NCI-H69 (cell line): ENCODE measurements around the gene NLRP8.
"Not testable (repeated sequence)": the region's sequence is repeated elsewhere in the genome, so short reads cannot be mapped to it uniquely, and the experiment has no call there.

Experiments used
- DNase-seq: peaks from one replicate; lab custom pipeline; 2025; lab: John Stamatoyannopoulos, UW

The NLRP8 gene

GRCh38 chr19:55973982-55974381 lies 26.4 kb downstream of the NLRP8 start:
- DNase-seq: no peak

- DNase-seq: no peak
Observed at GRCh38 chr19:55980415-55980814, 32.8 kb downstream of the NLRP8 start.

DNA sequence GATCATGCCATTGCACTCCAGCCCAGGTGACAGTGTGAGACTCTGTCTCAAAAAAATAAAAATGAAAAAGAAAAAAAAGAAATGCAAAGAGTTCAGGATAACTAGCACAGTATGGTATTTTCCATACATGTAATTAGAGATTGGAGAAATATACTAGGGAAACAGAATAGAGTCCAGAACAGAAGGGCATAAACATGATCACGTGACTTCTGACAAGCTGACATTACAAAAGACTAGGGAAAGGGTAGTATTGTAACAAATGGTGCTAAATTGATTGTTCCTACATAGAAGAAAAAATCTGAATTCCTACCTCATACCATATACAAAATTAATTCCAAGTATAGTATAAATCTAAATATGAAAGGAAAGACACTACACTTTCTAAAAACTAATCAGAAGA lies 37.6 kb downstream of the NLRP8 start:
- DNase-seq: no peak

DNA sequence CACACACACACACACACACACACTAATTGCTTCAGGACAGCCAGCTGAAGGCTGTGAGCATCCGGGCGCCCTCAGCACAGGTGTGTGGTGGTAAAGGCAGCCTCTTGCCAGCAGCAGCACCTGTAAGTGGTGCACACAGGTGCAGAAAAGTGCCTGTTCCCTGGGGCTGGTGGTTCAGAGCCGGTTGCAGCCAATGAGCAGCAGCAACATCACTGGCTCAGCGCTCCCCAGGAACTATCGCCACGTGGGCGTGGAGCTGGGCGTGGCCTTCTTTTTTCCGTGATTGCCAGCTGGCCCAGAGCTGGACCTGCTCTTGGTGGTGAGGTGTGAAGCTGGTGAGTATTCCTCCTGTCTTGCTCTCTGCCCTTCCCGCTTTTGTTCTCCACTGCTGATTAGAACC lies 38.9 kb downstream of the NLRP8 start, which contains the start of gene NLRP5:
NLRP5 (plus strand) TSS at position 289 of the 400 bp plus-strand sequence.
- DNase-seq: peak; percentile 10

GRCh38 chr19:55990831-55991230 lies 43.2 kb downstream of the NLRP8 start:
- no peak for DNase-seq

- DNase-seq: no peak
Observed at GRCh38 chr19:55993492-55993891, 45.9 kb downstream of the NLRP8 start.

DNA sequence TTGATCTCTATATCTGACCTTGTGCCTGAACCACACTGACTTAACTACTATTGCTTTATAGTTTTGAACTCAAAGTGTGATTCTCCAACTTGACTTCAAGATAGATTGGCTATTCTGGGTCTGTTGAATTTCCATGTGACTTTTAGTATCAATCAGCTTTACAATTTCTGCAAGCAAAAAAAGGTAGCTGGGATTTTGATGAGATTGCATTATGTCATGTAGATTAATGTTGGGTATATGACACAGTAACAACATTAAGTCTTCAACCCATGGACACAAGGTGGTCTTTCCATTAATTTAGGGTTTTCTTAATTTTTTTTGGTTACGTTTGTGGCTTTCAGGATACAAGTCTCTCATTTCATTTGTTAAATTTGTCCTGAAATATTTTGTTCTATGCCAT lies 67.1 kb downstream of the NLRP8 start:
- DNase-seq: no peak

GRCh38 chr19:56015756-56016155 lies 68.1 kb downstream of the NLRP8 start:
- no peak for DNase-seq

DNA sequence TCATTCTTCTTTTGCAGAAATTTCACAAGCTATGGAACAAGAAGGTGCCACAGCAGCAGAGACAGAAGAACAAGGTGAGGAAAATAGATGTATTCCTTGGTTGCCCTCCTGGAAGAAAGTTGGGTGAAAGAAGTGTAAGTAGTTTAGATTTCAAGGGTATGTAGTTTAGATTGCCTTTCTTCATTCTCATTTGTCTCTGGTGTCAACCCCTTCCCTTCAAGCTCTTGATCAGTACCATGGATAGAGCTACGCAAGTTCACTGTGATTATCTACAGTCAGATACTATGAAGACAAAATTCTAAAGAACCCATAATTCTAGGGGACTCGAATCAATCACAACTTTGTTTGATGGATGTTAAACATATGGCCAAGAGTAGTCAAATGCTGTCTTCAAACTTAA lies 71.7 kb downstream of the NLRP8 start:
- not testable (repeated sequence) for DNase-seq

DNA sequence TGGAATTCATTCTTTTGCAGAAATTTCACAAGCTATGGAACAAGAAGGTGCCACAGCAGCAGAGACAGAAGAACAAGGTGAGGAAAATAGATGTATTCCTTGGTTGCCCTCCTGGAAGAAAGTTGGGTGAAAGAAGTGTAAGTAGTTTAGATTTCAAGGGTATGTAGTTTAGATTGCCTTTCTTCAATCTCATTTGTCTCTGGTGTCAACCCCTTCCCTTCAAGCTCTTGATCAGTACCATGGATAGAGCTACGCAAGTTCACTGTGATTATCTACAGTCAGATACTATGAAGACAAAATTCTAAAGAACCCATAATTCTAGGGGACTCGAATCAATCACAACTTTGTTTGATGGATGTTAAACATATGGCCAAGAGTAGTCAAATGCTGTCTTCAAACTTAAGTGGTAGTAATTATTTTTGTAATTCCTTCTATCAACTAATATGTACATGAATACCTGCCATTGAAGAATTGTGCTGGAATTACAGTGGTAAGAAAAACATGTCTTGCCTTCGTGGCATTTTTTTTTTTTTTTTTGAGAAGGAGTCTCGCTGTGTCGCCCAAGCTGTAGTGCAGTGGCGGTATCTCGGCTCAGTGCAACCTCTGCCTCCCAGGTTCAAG lies 72.8 kb downstream of the NLRP8 start:
- not testable (repeated sequence) for DNase-seq

DNA sequence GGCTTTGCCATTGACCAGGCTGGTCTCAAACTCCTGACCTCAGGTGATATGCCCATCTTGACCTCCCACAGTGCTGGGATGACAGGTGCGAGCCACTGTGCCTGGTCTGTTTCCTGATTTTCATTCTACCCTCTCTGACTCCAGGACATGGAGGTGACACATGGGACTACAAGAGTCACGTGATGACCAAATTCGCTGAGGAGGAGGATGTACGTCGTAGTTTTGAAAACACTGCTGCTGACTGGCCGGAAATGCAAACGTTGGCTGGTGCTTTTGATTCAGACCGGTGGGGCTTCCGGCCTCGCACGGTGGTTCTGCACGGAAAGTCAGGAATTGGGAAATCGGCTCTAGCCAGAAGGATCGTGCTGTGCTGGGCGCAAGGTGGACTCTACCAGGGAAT lies 79.1 kb downstream of the NLRP8 start:
- DNase-seq: no peak
